WTC11 (cell line): ENCODE results near the gene C6orf52. TPM values are rescaled to one million over a fixed set of nuclear protein-coding genes. Genes with fewer than 3 reads are reported as not detected.
A peak's percentile ranks its signal among the peaks of the same experiment; 100 is the strongest.

Experiments used
- ATAC-seq: fragments of 200-7000 bp; cut with Tn5 transposase; 2 replicates; pipeline ENCODE4 v1.10.0; 2021; ENCODE audit warnings: mild to moderate bottlenecking, moderate library complexity
- CTCF ChIA-PET: fragments of 300-600 bp; sonication (Branson Sonifier 250); formaldehyde crosslinking; loops from one replicate; lab custom pipeline; 2021; ENCODE audit warnings: antibody characterized with exemption; lab: Charles Lee
- POLR2A ChIA-PET: fragments of 350-600 bp; sonication (Branson Sonifier 250); formaldehyde crosslinking; loops from one replicate; lab custom pipeline; 2021; ENCODE audit warnings: antibody characterized with exemption; lab: Charles Lee
- DNase-seq: peaks from one replicate; pipeline ENCODE4 v3.0.0; 2021; ENCODE audit warnings: low spot score
- H3K27ac Mint-ChIP-seq: 2 replicates; pipeline ENCODE4 v1.8.0; 2021; ENCODE audit warnings: mixed read lengths
- H3K27me3 Mint-ChIP-seq: 2 replicates; pipeline ENCODE4 v1.8.0; 2021; ENCODE audit warnings: low read depth, mild to moderate bottlenecking, moderate library complexity, mixed read lengths
- H3K36me3 Mint-ChIP-seq: 2 replicates; pipeline ENCODE4 v1.8.0; 2021; ENCODE audit warnings: mixed read lengths
- H3K4me1 Mint-ChIP-seq: 2 replicates; pipeline ENCODE4 v1.8.0; 2022; ENCODE audit warnings: mixed read lengths
- H3K4me3 Mint-ChIP-seq: 2 replicates; pipeline ENCODE4 v1.8.0; 2021; ENCODE audit warnings: mild to moderate bottlenecking, moderate library complexity, mixed read lengths
- H3K9me3 Mint-ChIP-seq: 2 replicates; pipeline ENCODE4 v1.8.0; 2021; ENCODE audit warnings: mixed read lengths
- ATF6 ChIP-seq: sonication (generic); formaldehyde crosslinking; IDR thresholded peaks from 2 replicates; pipeline ENCODE4 v1.8.1; 2023; ENCODE audit warnings: mild to moderate bottlenecking, missing genetic modification reagents
- CREB1 ChIP-seq: sonication (generic); formaldehyde crosslinking; IDR thresholded peaks from 2 replicates; pipeline ENCODE4 v1.8.0; 2023; ENCODE audit warnings: mild to moderate bottlenecking, missing genetic modification reagents
- CREM ChIP-seq: sonication (generic); formaldehyde crosslinking; IDR thresholded peaks from 2 replicates; pipeline ENCODE4 v1.8.1; 2022; ENCODE audit warnings: mild to moderate bottlenecking, missing genetic modification reagents, moderate library complexity
- ELF4 ChIP-seq: sonication (generic); formaldehyde crosslinking; IDR thresholded peaks from 2 replicates; pipeline ENCODE4 v1.8.1; 2022; ENCODE audit warnings: low read depth, mild to moderate bottlenecking, moderate library complexity, missing genetic modification reagents
- FOXJ3 ChIP-seq: sonication (generic); formaldehyde crosslinking; IDR thresholded peaks from 2 replicates; pipeline ENCODE4 v1.9.0; 2021; ENCODE audit warnings: missing genetic modification reagents, mild to moderate bottlenecking, borderline replicate concordance
- FOXP1 ChIP-seq: sonication (generic); formaldehyde crosslinking; IDR thresholded peaks from 2 replicates; pipeline ENCODE4 v1.8.0; 2022; ENCODE audit warnings: missing genetic modification reagents, mild to moderate bottlenecking, moderate library complexity, borderline replicate concordance
- GRHL2 ChIP-seq: fragments of 250-450 bp; sonication (Bioruptor Pico); IDR thresholded peaks from 2 replicates; pipeline ENCODE4 v1.8.0; 2022; ENCODE audit warnings: mild to moderate bottlenecking, moderate library complexity; ENCODE audit not compliant: insufficient replicate concordance, severe bottlenecking
- HMGA2 ChIP-seq: fragments of 250-450 bp; sonication (Bioruptor Pico); IDR thresholded peaks from 2 replicates; pipeline ENCODE4 v1.4.0; 2021; ENCODE audit warnings: mild to moderate bottlenecking, moderate library complexity
- IRF1 ChIP-seq: sonication (generic); formaldehyde crosslinking; IDR thresholded peaks from 2 replicates; pipeline ENCODE4 v1.8.0; 2023; ENCODE audit warnings: missing genetic modification reagents
- KAT7 ChIP-seq: sonication (generic); formaldehyde crosslinking; IDR thresholded peaks from 2 replicates; pipeline ENCODE4 v1.8.1; 2023; ENCODE audit warnings: missing genetic modification reagents, mild to moderate bottlenecking, borderline replicate concordance
- MLX ChIP-seq: sonication (generic); formaldehyde crosslinking; IDR thresholded peaks from 2 replicates; pipeline ENCODE4 v1.8.1; 2023; ENCODE audit warnings: mild to moderate bottlenecking, missing genetic modification reagents, moderate library complexity
- NFE2L1 ChIP-seq: sonication (generic); formaldehyde crosslinking; IDR thresholded peaks from 2 replicates; pipeline ENCODE4 v1.8.1; 2023; ENCODE audit warnings: missing genetic modification reagents
- NR3C1 ChIP-seq: sonication (generic); formaldehyde crosslinking; conservative IDR thresholded peaks from 2 replicates; pipeline ENCODE4 v1.8.1; 2023; ENCODE audit warnings: low read depth, mild to moderate bottlenecking, missing genetic modification reagents
- PRDM15 ChIP-seq: sonication (generic); formaldehyde crosslinking; IDR thresholded peaks from 2 replicates; pipeline ENCODE4 v1.8.0; 2022; ENCODE audit warnings: missing genetic modification reagents
- PREB ChIP-seq: sonication (generic); formaldehyde crosslinking; IDR thresholded peaks from 2 replicates; pipeline ENCODE4 v1.8.1; 2022; ENCODE audit warnings: mild to moderate bottlenecking, missing genetic modification reagents, moderate library complexity, borderline replicate concordance
- PRRX2 ChIP-seq: fragments of 250-450 bp; sonication (Bioruptor Pico); IDR thresholded peaks from 2 replicates; pipeline ENCODE4 v1.8.0; 2021; ENCODE audit warnings: mild to moderate bottlenecking
- SMAD3 ChIP-seq: sonication (generic); formaldehyde crosslinking; IDR thresholded peaks from 2 replicates; pipeline ENCODE4 v1.8.0; 2022; ENCODE audit warnings: missing genetic modification reagents, mild to moderate bottlenecking, borderline replicate concordance
- SP1 ChIP-seq: sonication (generic); formaldehyde crosslinking; conservative IDR thresholded peaks from 2 replicates; pipeline ENCODE4 v1.8.1; 2022; ENCODE audit warnings: missing genetic modification reagents
- TCF7 ChIP-seq: sonication (generic); formaldehyde crosslinking; IDR thresholded peaks from 2 replicates; pipeline ENCODE4 v1.8.0; 2022; ENCODE audit warnings: mild to moderate bottlenecking, low read depth, missing genetic modification reagents, moderate library complexity
- USF1 ChIP-seq: sonication (generic); formaldehyde crosslinking; IDR thresholded peaks from 2 replicates; pipeline ENCODE4 v1.8.0; 2022; ENCODE audit warnings: mild to moderate bottlenecking, missing genetic modification reagents
- ZNF232 ChIP-seq: sonication (generic); formaldehyde crosslinking; IDR thresholded peaks from 2 replicates; pipeline ENCODE4 v1.8.0; 2022; ENCODE audit warnings: mild to moderate bottlenecking, missing genetic modification reagents
- ZNF281 ChIP-seq: sonication (generic); formaldehyde crosslinking; IDR thresholded peaks from 2 replicates; pipeline ENCODE4 v1.8.0; 2023; ENCODE audit warnings: mild to moderate bottlenecking, missing genetic modification reagents
- ZNF423 ChIP-seq: fragments of 250-450 bp; sonication (Bioruptor Pico); IDR thresholded peaks from 2 replicates; pipeline ENCODE4 v2.1.2; 2022; ENCODE audit warnings: mild to moderate bottlenecking, moderate library complexity
- total RNA-seq: library from RNA; stranded (reverse); gene quantifications from 3 replicates; pipeline ENCODE4 v1.2.3, GENCODE V29; 2021

Gene C6orf52
- total RNA-seq, 1 experiment from 2014 or later: 0.42 TPM

GRCh38 chr6:10723567-10723881, 29.1 kb upstream of the C6orf52 start (continued):
- TF ChIP-seq PREB (CRISPR knock-in tag): no peak

- ChIA-PET POLR2A (interaction anchor here (0.5 to 4.5 kb wide), 8 partner anchors 12 to 289 kb away, joined by 3 to 43 read pairs (median 3); partner anchors contain the start of genes C6orf52, PAK1IP1 and TMEM14B), CTCF (interaction anchor here (0.6 to 2.7 kb wide), 6 partner anchors 18 to 257 kb away, joined by 3 to 11 read pairs (median 6); partner anchors contain the start of gene TMEM14B)
- peaks cover 23% of the 10 kb centered on the region for H3K9me3 Mint-ChIP-seq
- ATAC-seq (peak; percentile 97), DNase-seq (peak; percentile 100)
- H3K27ac Mint-ChIP-seq: peak within 1 kb of the TSS; percentile 99
- H3K4me1 Mint-ChIP-seq: peaks cover 28% of the 10 kb centered on the region
- H3K27me3 Mint-ChIP-seq: no peaks in the 10 kb centered on the region
- H3K36me3 Mint-ChIP-seq: peaks cover 34% of the 10 kb centered on the region
- H3K4me3 Mint-ChIP-seq: peak within 1 kb of the TSS; percentile 97
- no peak for TF ChIP-seq GRHL2 (CRISPR knock-in tag)
- no peak for TF ChIP-seq IRF1
- TF ChIP-seq TCF7 (CRISPR knock-in tag): no peak
- no peak for TF ChIP-seq NR3C1 (CRISPR knock-in tag)
- TF ChIP-seq ZNF423 (CRISPR knock-in tag): no peak
- TF ChIP-seq PRDM15 (CRISPR knock-in tag): no peak
- TF ChIP-seq CREB1: 0 out of 2 replicates have a peak, but pooled peaks have one; percentile 69
- 0 out of 2 replicates have a peak, but pooled peaks have one; percentile 36 for TF ChIP-seq ZNF281
- TF ChIP-seq SP1 (CRISPR knock-in tag): peak; percentile 85
- TF ChIP-seq FOXJ3 (CRISPR knock-in tag): no peak
- peak; percentile 79 for TF ChIP-seq KAT7 (CRISPR knock-in tag)
- TF ChIP-seq CREM (CRISPR knock-in tag): peak; percentile 83; the same call in 1 of the 2 replicates
- TF ChIP-seq ZNF232 (CRISPR knock-in tag): peak; percentile 92; the same call in 1 of the 2 replicates
- TF ChIP-seq SMAD3 (CRISPR knock-in tag): peak; percentile 81; the same call in 1 of the 2 replicates
- peak; percentile 88 for TF ChIP-seq USF1 (CRISPR knock-in tag)
- no peak for TF ChIP-seq ELF4 (CRISPR knock-in tag)
- TF ChIP-seq NFE2L1 (CRISPR knock-in tag): peak; percentile 64; the same call in 1 of the 2 replicates
- no peak for TF ChIP-seq MLX (CRISPR knock-in tag)
- no peak for TF ChIP-seq PRRX2 (CRISPR knock-in tag)
- TF ChIP-seq ATF6 (CRISPR knock-in tag): no peak
- TF ChIP-seq HMGA2 (CRISPR knock-in tag): no peak
- peak; percentile 80; the same call in 1 of the 2 replicates for TF ChIP-seq FOXP1 (CRISPR knock-in tag)
These were observed 28.6 kb upstream of the C6orf52 start, which contains the start of gene TMEM14C for GRCh38 chr6:10722820-10723566. TSS of gene TMEM14C (plus strand) at chr6:10723070. CDS start at chr6:10724614, 1,544 bp downstream.
